HEK293T (cell line): ENCODE data around the gene TBCEL.

ENCODE experiments used
- FOXM1 ChIP-seq: fragments of 450-650 bp; IDR thresholded peaks from 2 replicates; pipeline ENCODE4 v1.6.1; 2017; ENCODE audit warnings: mild to moderate bottlenecking, borderline replicate concordance
- LEF1 ChIP-seq: fragments of 450-650 bp; IDR thresholded peaks from 2 replicates; pipeline ENCODE4 v1.6.1; 2017; ENCODE audit warnings: mild to moderate bottlenecking, borderline replicate concordance
- ZNF384 ChIP-seq: fragments of 450-650 bp; IDR thresholded peaks from 2 replicates; pipeline ENCODE4 v1.6.1; 2016

- TF ChIP-seq ZNF384 = no peak
- no peak for TF ChIP-seq LEF1
- no peak for TF ChIP-seq FOXM1
Observed at GRCh38 chr11:121127809-121128208, 103.9 kb downstream of the TBCEL start.
